ENCODE measurements around the gene MYOM1.

Gene MYOM1

GRCh38 chr18:3193331-3193730, 26.4 kb downstream of the MYOM1 start:
- Histone ChIP-seq H3K4me3 (ENCODE audit: low read length) (no peak overlapping the region), H3K27me3 (ENCODE audit: control insufficient read depth, insufficient read depth, low read length) (peaks cover 14% of the 10 kb centered on the region), H3K4me1 (ENCODE audit: control insufficient read depth, insufficient read depth, low read length) (no peaks in the 10 kb centered on the region), H3K36me3 (ENCODE audit: insufficient read depth, low read length) (no peaks in the 10 kb centered on the region), H3K4me2 (ENCODE audit: low read length) (no peak overlapping the region), H3K9me3 (replicated peaks; ENCODE audit: low read length) (no peaks in the 10 kb centered on the region), H3K9ac (ENCODE audit: low read depth, low read length) (no peak overlapping the region)

GRCh38 chr18:3192752-3193151, 27.0 kb downstream of the MYOM1 start:
- H3K27me3 ChIP-seq (ENCODE audit: control insufficient read depth, insufficient read depth, low read length) = peaks cover 14% of the 10 kb centered on the region

GRCh38 chr18:3192286-3192685, 27.5 kb downstream of the MYOM1 start:
- Histone ChIP-seq H3K4me1 (ENCODE audit: control insufficient read depth, insufficient read depth, low read length) (no peaks in the 10 kb centered on the region), H3K4me3 (ENCODE audit: low read length) (no peak overlapping the region), H3K27me3 (ENCODE audit: control insufficient read depth, insufficient read depth, low read length) (peaks cover 14% of the 10 kb centered on the region), H3K9me3 (replicated peaks; ENCODE audit: low read length) (no peaks in the 10 kb centered on the region), H3K36me3 (ENCODE audit: insufficient read depth, low read length) (no peaks in the 10 kb centered on the region), H3K9ac (ENCODE audit: low read depth, low read length) (no peak overlapping the region), H3K4me2 (ENCODE audit: low read length) (no peak overlapping the region)

More at GRCh38 chr18:3192752-3193151, 27.0 kb downstream of the MYOM1 start:
- no peak overlapping the region for H3K4me2 ChIP-seq (ENCODE audit: low read length)
- no peak overlapping the region for H3K4me3 ChIP-seq (ENCODE audit: low read length)
- H3K4me1 ChIP-seq (ENCODE audit: control insufficient read depth, insufficient read depth, low read length) = no peaks in the 10 kb centered on the region
- no peaks in the 10 kb centered on the region for H3K36me3 ChIP-seq (ENCODE audit: insufficient read depth, low read length)
- no peak overlapping the region for H3K9ac ChIP-seq (ENCODE audit: low read depth, low read length)
- no peaks in the 10 kb centered on the region for H3K9me3 ChIP-seq (replicated peaks; ENCODE audit: low read length)

- Histone ChIP-seq H3K27me3 (ENCODE audit: control insufficient read depth, insufficient read depth, low read length) (peaks cover 13% of the 10 kb centered on the region), H3K36me3 (ENCODE audit: insufficient read depth, low read length) (no peaks in the 10 kb centered on the region), H3K4me3 (ENCODE audit: low read length) (no peak overlapping the region), H3K9ac (ENCODE audit: low read depth, low read length) (no peak overlapping the region), H3K4me1 (ENCODE audit: control insufficient read depth, insufficient read depth, low read length) (no peaks in the 10 kb centered on the region), H3K4me2 (ENCODE audit: low read length) (no peak overlapping the region), H3K9me3 (replicated peaks; ENCODE audit: low read length) (no peaks in the 10 kb centered on the region)
These were observed 29.2 kb downstream of the MYOM1 start for GRCh38 chr18:3190610-3191009.

GRCh38 chr18:3189884-3190283, 29.9 kb downstream of the MYOM1 start:
- Histone ChIP-seq H3K9ac (ENCODE audit: low read depth, low read length) (no peak overlapping the region), H3K9me3 (replicated peaks; ENCODE audit: low read length) (no peaks in the 10 kb centered on the region), H3K4me3 (ENCODE audit: low read length) (no peak overlapping the region), H3K4me1 (ENCODE audit: control insufficient read depth, insufficient read depth, low read length) (no peaks in the 10 kb centered on the region), H3K27me3 (ENCODE audit: control insufficient read depth, insufficient read depth, low read length) (peaks cover 6% of the 10 kb centered on the region), H3K4me2 (ENCODE audit: low read length) (no peak overlapping the region), H3K36me3 (ENCODE audit: insufficient read depth, low read length) (no peaks in the 10 kb centered on the region)

GRCh38 chr18:3186678-3187658, 32.8 kb downstream of the MYOM1 start:
- no peak overlapping the region for H3K4me2 ChIP-seq (ENCODE audit: low read length)

GRCh38 chr18:3184275-3184963, 35.3 kb downstream of the MYOM1 start:
- Histone ChIP-seq H3K36me3 (ENCODE audit: insufficient read depth, low read length) (no peaks in the 10 kb centered on the region), H3K9ac (ENCODE audit: low read depth, low read length) (no peak overlapping the region), H3K27me3 (ENCODE audit: control insufficient read depth, insufficient read depth, low read length) (no peaks in the 10 kb centered on the region), H3K4me1 (ENCODE audit: control insufficient read depth, insufficient read depth, low read length) (peaks cover 10% of the 10 kb centered on the region), H3K4me2 (ENCODE audit: low read length) (no peak overlapping the region), H3K4me3 (ENCODE audit: low read length) (no peak overlapping the region), H3K9me3 (replicated peaks; ENCODE audit: low read length) (no peaks in the 10 kb centered on the region)

More at GRCh38 chr18:3186678-3187658, 32.8 kb downstream of the MYOM1 start:
- Histone ChIP-seq H3K4me1 (ENCODE audit: control insufficient read depth, insufficient read depth, low read length) (no peaks in the 10 kb centered on the region), H3K27me3 (ENCODE audit: control insufficient read depth, insufficient read depth, low read length) (no peaks in the 10 kb centered on the region), H3K9ac (ENCODE audit: low read depth, low read length) (no peak overlapping the region), H3K36me3 (ENCODE audit: insufficient read depth, low read length) (no peaks in the 10 kb centered on the region), H3K9me3 (replicated peaks; ENCODE audit: low read length) (no peaks in the 10 kb centered on the region), H3K4me3 (ENCODE audit: low read length) (no peak overlapping the region)

- Histone ChIP-seq H3K9me3 (replicated peaks; ENCODE audit: low read length) (no peaks in the 10 kb centered on the region), H3K4me3 (ENCODE audit: low read length) (no peak overlapping the region), H3K4me2 (ENCODE audit: low read length) (no peak overlapping the region), H3K27me3 (ENCODE audit: control insufficient read depth, insufficient read depth, low read length) (no peaks in the 10 kb centered on the region), H3K4me1 (ENCODE audit: control insufficient read depth, insufficient read depth, low read length) (peaks cover 10% of the 10 kb centered on the region), H3K36me3 (ENCODE audit: insufficient read depth, low read length) (no peaks in the 10 kb centered on the region), H3K9ac (ENCODE audit: low read depth, low read length) (no peak overlapping the region)
These were observed 36.6 kb downstream of the MYOM1 start for GRCh38 chr18:3183103-3183717.

GRCh38 chr18:3180325-3180724, 39.4 kb downstream of the MYOM1 start:
- no peak overlapping the region for H3K4me3 ChIP-seq (ENCODE audit: low read length)
- H3K4me1 ChIP-seq (ENCODE audit: control insufficient read depth, insufficient read depth, low read length) = peaks cover 10% of the 10 kb centered on the region
- no peak overlapping the region for H3K4me2 ChIP-seq (ENCODE audit: low read length)
- no peak overlapping the region for H3K9ac ChIP-seq (ENCODE audit: low read depth, low read length)
- H3K9me3 ChIP-seq (replicated peaks; ENCODE audit: low read length) = no peaks in the 10 kb centered on the region
- no peaks in the 10 kb centered on the region for H3K27me3 ChIP-seq (ENCODE audit: control insufficient read depth, insufficient read depth, low read length)
- H3K36me3 ChIP-seq (ENCODE audit: insufficient read depth, low read length) = no peaks in the 10 kb centered on the region

- H3K36me3 ChIP-seq (ENCODE audit: insufficient read depth, low read length) = no peaks in the 10 kb centered on the region
- no peak overlapping the region for H3K4me2 ChIP-seq (ENCODE audit: low read length)
- no peak overlapping the region for H3K4me3 ChIP-seq (ENCODE audit: low read length)
- H3K4me1 ChIP-seq (ENCODE audit: control insufficient read depth, insufficient read depth, low read length) = peaks cover 10% of the 10 kb centered on the region
- H3K27me3 ChIP-seq (ENCODE audit: control insufficient read depth, insufficient read depth, low read length) = no peaks in the 10 kb centered on the region
- no peaks in the 10 kb centered on the region for H3K9me3 ChIP-seq (replicated peaks; ENCODE audit: low read length)
- H3K9ac ChIP-seq (ENCODE audit: low read depth, low read length) = no peak overlapping the region
These were observed 40.2 kb downstream of the MYOM1 start for GRCh38 chr18:3179430-3180089.
